ENCODE data around the gene TIMP4. TPM values are rescaled to one million over a fixed set of nuclear protein-coding genes. Genes with fewer than 3 reads are reported as not detected.
A peak's percentile ranks its signal among the peaks of the same experiment; 100 is the strongest.

TIMP4 gene
- total RNA-seq, 2 donors from 2014 or later = 0.24 to 0.28 TPM

DNA sequence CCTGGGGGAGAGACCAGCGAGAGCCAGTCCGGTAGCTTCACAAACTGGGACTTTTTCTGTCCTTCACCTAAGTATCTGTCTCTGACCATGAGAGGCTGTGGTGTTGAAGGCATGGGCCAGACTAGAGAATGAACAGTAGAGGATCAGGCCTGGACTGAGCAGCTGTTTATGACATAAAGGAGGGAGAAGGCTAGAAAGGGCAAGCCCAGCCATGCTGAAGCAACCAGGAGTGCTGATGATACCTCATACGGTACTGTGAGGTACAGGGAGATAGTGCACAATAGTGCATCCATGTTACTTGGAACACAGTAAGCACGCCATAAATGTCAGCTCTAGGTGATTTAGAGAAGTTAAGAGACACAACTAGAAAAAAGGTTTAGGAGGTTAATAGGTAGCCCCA, 22.6 kb upstream of the TIMP4 start:
- peaks cover 1 to 2% of the 10 kb centered on the region in 2 donors for H3K9me3 Mint-ChIP-seq

DNA sequence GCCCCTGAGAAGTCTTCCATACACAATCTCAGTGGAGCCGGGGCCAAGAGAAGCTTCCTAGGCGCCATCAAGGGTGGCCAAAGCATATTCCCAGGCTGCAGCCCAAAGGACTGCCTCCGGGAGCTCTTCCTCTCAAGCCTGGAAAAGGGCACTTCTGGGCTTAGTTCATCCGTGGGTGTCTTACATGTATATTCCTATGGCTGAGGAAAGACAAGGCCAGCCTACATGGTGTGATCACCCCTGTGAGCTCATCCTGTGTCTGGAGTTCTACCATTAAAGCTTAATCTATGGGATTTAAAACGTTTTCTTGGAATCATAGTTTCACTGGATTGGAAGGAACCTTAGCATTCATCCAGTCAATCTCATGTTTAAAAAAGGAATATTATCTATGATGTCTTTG, 21.9 kb upstream of the TIMP4 start:
- DNase-seq = no peak
- Mint-ChIP-seq H3K36me3 (ENCODE audit: insufficient read depth in 2 of 2) (no peaks in the 10 kb centered on the region), H3K9me3 (peaks cover 1 to 2% of the 10 kb centered on the region in 2 donors), H3K4me1 (ENCODE audit: low read depth) (peaks cover 60% of the 10 kb centered on the region), H3K4me3 (no peak overlapping the region), H3K27me3 (ENCODE audit: low read depth) (peaks cover 12% of the 10 kb centered on the region), H3K27ac (no peak overlapping the region)
- ATAC-seq (replicated peaks in 1 of 2) = no peak

More for the DNA sequence above, 22.6 kb upstream of the TIMP4 start:
- ATAC-seq (replicated peaks in 1 of 2) (no peak), DNase-seq (no peak)
- H3K36me3 Mint-ChIP-seq (ENCODE audit: insufficient read depth in 2 of 2) = no peaks in the 10 kb centered on the region
- H3K27ac Mint-ChIP-seq = no peak overlapping the region
- no peak overlapping the region for H3K4me3 Mint-ChIP-seq
- peaks cover 12% of the 10 kb centered on the region for H3K27me3 Mint-ChIP-seq (ENCODE audit: low read depth)
- peaks cover 66% of the 10 kb centered on the region for H3K4me1 Mint-ChIP-seq (ENCODE audit: low read depth)

DNA sequence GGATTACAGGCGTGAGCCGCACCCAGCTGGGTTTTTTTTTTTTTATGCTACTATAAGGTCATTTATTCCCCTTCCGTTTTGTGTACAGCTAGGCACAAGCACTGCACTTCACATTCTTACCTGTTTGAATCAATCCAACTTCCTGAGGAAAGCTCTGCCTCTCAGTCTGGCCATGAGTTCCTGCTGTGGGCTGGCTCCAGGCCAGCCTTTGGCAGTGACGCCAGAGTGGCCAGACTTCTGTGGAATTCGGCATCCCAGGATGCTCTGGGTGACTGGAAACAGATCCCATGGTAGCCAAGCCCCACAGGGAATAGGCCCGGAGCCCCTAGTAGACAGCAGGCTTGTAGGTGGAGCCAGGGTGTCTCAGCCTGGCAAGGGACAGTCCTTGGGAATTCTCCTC, 21.5 kb upstream of the TIMP4 start:
- peak overlapping the region in 1 of 2 donors; percentile 7 for H3K4me3 Mint-ChIP-seq
- peaks cover 12% of the 10 kb centered on the region for H3K27me3 Mint-ChIP-seq (ENCODE audit: low read depth)

DNA sequence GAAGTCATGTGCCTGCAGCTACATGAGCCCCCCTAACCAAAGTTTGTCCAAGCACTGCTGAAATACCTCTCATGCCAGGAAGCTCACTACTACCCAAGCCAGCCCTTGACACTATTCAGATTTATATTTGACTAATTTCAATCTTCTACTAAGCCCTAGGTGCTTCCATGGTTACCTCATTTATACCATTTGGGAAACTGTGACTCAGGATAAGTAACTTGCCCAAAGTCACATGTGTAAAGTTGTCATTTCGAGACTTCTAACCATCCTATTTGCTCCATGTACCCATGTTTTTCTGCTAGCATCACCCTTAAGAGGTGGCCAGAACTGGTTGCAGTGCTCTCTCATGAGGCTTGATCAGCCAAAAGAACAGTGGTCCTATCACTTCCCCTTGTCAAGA, 20.7 kb upstream of the TIMP4 start:
- ATAC-seq (replicated peaks in 1 of 2) (peak; percentile 91 to 93), DNase-seq (no peak)
- H3K36me3 Mint-ChIP-seq (ENCODE audit: insufficient read depth in 2 of 2) = peaks cover 0 to 2% of the 10 kb centered on the region in 2 donors
- H3K27ac Mint-ChIP-seq = peak overlapping the region; percentile 24
- peaks cover 48% of the 10 kb centered on the region for H3K4me1 Mint-ChIP-seq (ENCODE audit: low read depth)
- H3K27me3 Mint-ChIP-seq (ENCODE audit: low read depth) = peaks cover 12% of the 10 kb centered on the region
- H3K9me3 Mint-ChIP-seq = peaks cover 2 to 3% of the 10 kb centered on the region in 2 donors
- no peak overlapping the region for H3K4me3 Mint-ChIP-seq

More for the DNA sequence above, 21.5 kb upstream of the TIMP4 start:
- Mint-ChIP-seq H3K36me3 (ENCODE audit: insufficient read depth in 2 of 2) (no peaks in the 10 kb centered on the region), H3K27ac (peak overlapping the region; percentile 41), H3K4me1 (ENCODE audit: low read depth) (peaks cover 56% of the 10 kb centered on the region), H3K9me3 (peaks cover 1 to 2% of the 10 kb centered on the region in 2 donors)
- no peak for ATAC-seq (replicated peaks in 1 of 2)
- DNase-seq = no peak

DNA sequence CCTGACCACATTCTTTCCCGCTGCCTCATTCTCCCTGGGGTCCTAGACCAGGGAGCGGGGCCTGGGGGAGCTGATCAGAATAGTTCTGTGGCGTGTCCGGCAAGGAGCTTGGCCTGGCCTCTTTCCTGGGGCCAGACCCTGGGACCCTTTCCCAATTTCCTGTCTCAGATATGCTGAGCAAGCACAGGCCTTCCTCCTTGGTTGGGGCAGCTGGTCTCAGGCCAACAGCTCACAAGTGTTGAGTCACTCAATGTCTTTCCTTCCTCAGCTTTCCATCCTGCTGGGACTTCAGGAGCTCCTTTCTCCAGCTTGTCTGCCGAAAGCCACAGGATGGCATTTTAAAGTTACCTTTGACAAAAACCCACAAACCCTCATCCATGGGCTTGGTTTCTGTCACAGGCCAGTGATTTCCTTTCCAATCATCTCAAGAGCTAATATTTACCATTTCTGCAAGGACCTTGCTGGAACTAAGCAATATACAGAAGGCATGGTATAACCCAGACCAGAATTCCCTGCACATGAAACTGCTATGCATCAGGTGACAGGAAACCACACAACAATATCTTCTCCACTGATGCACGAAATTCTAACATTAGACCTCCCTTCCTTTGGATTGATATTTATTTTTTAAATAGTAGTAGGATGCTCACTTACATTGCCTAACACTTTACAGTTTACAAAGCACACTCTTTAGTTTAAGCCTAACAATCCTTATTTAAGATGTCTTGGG, 19.5 kb upstream of the TIMP4 start:
- H3K9me3 Mint-ChIP-seq = peaks cover 7 to 8% of the 10 kb centered on the region in 2 donors
- peaks cover 5 to 7% of the 10 kb centered on the region in 2 donors for H3K36me3 Mint-ChIP-seq (ENCODE audit: insufficient read depth in 2 of 2)
- no peak overlapping the region for H3K27ac Mint-ChIP-seq
- peak overlapping the region in 1 of 2 donors; percentile 7 for H3K4me3 Mint-ChIP-seq
- peaks cover 12% of the 10 kb centered on the region for H3K27me3 Mint-ChIP-seq (ENCODE audit: low read depth)
- peaks cover 37% of the 10 kb centered on the region for H3K4me1 Mint-ChIP-seq (ENCODE audit: low read depth)
- ATAC-seq (replicated peaks in 1 of 2) (no peak), DNase-seq (no peak)

DNA sequence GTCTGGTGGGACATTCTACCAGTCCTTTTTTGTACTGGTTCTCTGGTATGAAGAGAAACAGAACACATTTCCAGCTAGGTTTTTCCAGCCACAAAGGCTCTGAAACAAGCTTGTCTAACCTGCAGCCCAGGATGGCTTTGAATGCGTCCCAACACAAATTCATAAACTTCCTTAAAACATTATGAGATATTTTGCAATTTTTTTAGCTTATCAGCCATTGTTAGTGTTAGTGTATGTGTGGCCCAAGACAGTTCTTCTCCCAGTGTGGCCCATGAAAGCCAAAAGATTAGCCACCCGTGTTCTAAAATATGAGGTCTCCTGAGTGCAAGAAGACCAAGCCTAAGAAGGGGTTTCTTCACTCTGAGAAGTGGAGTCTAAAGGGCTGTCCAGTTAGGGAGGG, 18.4 kb upstream of the TIMP4 start:
- Mint-ChIP-seq H3K36me3 (ENCODE audit: insufficient read depth in 2 of 2) (peaks cover 8 to 11% of the 10 kb centered on the region in 2 donors), H3K4me3 (no peak overlapping the region), H3K9me3 (peaks cover 13 to 14% of the 10 kb centered on the region in 2 donors), H3K27me3 (ENCODE audit: low read depth) (peaks cover 12% of the 10 kb centered on the region), H3K4me1 (ENCODE audit: low read depth) (peaks cover 34% of the 10 kb centered on the region), H3K27ac (no peak overlapping the region)
- ATAC-seq (replicated peaks in 1 of 2) (no peak), DNase-seq (no peak)

DNA sequence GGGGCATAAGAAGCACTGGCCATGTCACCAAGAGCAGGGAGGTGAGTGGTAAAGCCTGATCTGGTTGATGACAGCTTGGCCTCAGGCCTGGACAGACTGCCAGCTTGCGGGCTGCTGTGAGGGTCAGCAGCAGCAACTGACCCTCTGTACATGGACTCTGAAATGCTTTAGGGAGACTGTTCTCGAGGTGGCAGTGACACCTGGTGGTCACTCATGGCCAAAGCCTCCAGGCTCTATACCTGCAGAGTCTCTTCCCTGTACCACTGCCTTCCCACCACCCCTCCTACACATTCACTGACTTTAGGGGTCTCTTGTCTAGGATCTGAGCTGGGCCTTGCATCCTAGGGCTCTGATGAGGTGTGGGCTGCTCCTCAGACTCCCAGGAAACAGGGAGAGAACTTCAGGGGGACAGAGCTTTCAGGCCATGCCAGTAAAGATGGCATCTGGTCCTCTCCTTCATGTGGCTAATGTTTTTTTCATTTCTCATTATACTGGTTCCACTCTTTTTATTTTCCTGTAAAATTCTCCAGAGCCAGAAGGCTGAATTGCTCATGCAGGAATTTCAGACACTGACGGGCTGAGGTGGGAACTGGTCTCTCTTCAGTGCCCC, 17.2 kb upstream of the TIMP4 start:
- Mint-ChIP-seq H3K27me3 (ENCODE audit: low read depth) (peaks cover under 1% of the 10 kb centered on the region), H3K4me1 (ENCODE audit: low read depth) (peaks cover 24% of the 10 kb centered on the region), H3K27ac (no peak overlapping the region), H3K9me3 (peaks cover 12 to 13% of the 10 kb centered on the region in 2 donors), H3K4me3 (no peak overlapping the region), H3K36me3 (ENCODE audit: insufficient read depth in 2 of 2) (peaks cover 12 to 13% of the 10 kb centered on the region in 2 donors)
- peak; percentile 44 to 56 for DNase-seq
- peak; percentile 39 to 40 for ATAC-seq (replicated peaks in 1 of 2)

DNA sequence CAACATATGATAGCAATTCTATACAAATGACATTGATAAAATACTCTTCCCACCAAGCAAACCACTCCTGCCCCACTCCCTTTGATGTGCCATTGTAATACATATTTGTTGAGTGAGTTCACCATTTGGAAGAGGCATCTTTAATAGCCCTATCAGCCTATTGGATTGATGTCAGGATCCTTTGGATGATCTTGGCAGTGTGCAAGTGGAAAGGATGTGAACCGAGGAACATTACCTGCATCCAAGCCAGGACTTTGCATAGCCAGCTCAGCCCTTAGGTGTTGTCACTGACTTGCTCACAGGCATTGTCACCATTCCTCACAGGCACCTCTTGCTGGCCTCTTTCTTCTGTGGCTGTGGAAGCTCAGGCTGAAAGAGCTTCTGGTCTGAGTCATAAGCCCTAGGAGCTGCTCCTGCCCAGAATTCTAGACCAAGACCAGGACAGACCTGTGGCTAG, 16.5 kb upstream of the TIMP4 start:
- Mint-ChIP-seq H3K27me3 (ENCODE audit: low read depth) (no peaks in the 10 kb centered on the region), H3K9me3 (peaks cover 12 to 13% of the 10 kb centered on the region in 2 donors), H3K27ac (no peak overlapping the region), H3K36me3 (ENCODE audit: insufficient read depth in 2 of 2) (peaks cover 12 to 13% of the 10 kb centered on the region in 2 donors), H3K4me3 (no peak overlapping the region), H3K4me1 (ENCODE audit: low read depth) (peaks cover 21% of the 10 kb centered on the region)
- ATAC-seq (replicated peaks in 1 of 2) (no peak), DNase-seq (no peak)

DNA sequence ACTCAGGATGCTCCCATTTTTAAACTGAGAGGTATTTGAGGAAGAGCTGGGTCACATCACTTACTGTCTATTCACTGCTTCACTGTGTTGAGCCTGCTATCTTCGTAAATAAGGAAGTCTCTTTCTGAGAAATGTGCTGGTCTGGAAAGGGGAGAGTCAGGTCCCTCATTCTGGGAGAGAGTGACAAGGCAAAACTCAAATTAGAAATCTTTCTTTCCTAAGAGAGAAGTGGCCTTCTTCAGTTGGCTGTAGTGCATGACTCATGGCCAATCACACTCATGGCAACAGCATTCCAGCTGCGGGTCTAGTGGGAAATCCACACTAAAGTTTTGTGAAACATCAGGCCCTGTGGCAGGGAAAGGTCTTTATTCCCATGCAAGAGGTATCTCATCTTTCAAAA, 11.5 kb upstream of the TIMP4 start:
- Mint-ChIP-seq H3K4me1 (ENCODE audit: low read depth) (peaks cover 6% of the 10 kb centered on the region), H3K4me3 (no peak overlapping the region), H3K27ac (no peak overlapping the region), H3K9me3 (peaks cover 15 to 16% of the 10 kb centered on the region in 2 donors), H3K36me3 (ENCODE audit: insufficient read depth in 2 of 2) (peaks cover 12 to 13% of the 10 kb centered on the region in 2 donors), H3K27me3 (ENCODE audit: low read depth) (peaks cover 12% of the 10 kb centered on the region)
- ATAC-seq (replicated peaks in 1 of 2) = no peak
- DNase-seq = no peak

DNA sequence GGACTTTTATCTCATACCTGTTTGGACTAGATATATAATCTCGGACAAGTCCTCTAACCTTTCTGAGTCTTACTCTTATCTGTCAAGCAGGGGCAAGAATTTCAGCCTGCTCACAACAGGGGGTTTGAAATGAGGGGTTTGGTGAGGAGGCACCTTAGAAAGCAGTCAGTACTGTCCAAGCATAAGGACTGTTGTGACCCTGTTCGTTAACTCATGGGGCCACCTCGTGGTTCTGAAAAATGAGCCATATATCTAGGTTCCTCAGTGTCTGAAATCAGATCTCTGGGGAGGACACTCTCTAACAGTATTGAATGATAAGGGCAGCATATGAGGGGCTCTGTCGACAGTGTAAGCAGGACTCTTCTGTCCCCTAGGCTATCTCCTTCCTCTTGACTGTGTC, 7.2 kb upstream of the TIMP4 start:
- Mint-ChIP-seq H3K27ac (no peak overlapping the region), H3K4me3 (no peak overlapping the region), H3K4me1 (ENCODE audit: low read depth) (peaks cover 6% of the 10 kb centered on the region), H3K27me3 (ENCODE audit: low read depth) (peaks cover 12% of the 10 kb centered on the region), H3K9me3 (peaks cover 3% of the 10 kb centered on the region in 2 donors), H3K36me3 (ENCODE audit: insufficient read depth in 2 of 2) (no peaks in the 10 kb centered on the region)
- no peak for DNase-seq
- ATAC-seq (replicated peaks in 1 of 2) = no peak

DNA sequence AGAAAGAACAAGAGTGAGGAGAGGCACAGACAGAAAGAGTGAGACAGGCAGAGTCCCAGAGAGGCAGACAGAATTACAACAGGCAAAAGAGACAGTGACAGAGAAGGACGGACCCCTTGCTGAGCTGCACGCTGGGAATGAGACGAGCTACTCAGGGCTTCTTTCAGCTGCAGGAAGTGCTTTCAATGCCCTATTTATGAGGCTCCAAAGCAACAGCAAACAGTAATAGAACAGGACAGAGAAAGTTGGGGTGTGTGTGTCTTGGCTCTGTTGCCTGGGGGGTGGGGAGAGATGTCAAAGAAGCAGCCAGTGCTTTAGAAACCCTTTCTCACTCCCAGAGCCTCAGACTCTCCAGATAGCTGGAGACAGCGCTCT, 502 bp upstream of the TIMP4 start:
- Mint-ChIP-seq H3K27ac (no peak overlapping the region), H3K36me3 (ENCODE audit: insufficient read depth in 2 of 2) (no peaks in the 10 kb centered on the region), H3K4me1 (ENCODE audit: low read depth) (peaks cover 14% of the 10 kb centered on the region), H3K27me3 (ENCODE audit: low read depth) (peaks cover 23% of the 10 kb centered on the region), H3K4me3 (no peak overlapping the region), H3K9me3 (no peaks in the 10 kb centered on the region)
- ATAC-seq (replicated peaks in 1 of 2) (no peak), DNase-seq (no peak)

DNA sequence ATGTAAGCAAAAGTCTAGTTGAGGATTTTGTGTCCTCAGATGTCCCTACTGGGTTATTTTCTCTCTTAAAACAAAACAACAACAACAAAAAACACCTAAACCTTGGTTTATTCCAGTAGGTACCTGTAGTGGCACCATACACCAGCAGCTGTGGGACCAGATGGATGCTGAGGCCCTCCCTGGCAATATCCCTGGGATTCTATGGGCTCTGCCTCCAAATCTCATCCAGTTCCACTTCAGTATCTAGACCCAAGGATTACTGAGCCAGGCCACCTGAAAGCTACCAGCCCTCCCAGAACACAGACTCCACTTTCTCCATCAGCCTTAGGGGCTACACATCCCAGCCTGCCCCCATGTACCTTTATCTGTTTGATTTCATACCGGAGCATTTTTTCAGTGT, 1.7 kb downstream of the TIMP4 start:
- no peak overlapping the region for H3K4me3 Mint-ChIP-seq
- ATAC-seq (replicated peaks in 1 of 2) = no peak
- no peak for DNase-seq
- H3K9me3 Mint-ChIP-seq = no peaks in the 10 kb centered on the region
- H3K36me3 Mint-ChIP-seq (ENCODE audit: insufficient read depth in 2 of 2) = no peaks in the 10 kb centered on the region
- H3K27me3 Mint-ChIP-seq (ENCODE audit: low read depth) = peaks cover 32% of the 10 kb centered on the region
- no peak overlapping the region for H3K27ac Mint-ChIP-seq
- peaks cover 14% of the 10 kb centered on the region for H3K4me1 Mint-ChIP-seq (ENCODE audit: low read depth)

DNA sequence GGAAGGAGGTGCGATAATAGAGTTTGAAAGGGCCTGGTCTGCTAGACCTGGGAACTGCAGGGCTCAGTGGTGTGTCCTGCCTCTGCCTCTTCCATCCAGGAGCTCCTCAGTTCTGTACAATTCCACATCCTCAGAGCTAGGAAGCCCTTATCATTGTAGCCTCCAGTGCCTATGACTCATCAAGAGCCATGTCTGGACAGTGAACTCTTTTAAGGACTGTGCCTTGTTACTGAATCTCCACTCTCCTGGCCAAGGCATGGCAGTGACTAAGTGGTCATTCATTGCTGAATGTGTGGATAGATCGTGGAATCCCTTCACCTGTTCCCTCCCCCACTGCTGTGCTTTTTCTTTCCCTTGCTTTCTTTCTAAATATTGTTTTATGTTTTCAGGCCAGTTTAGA, 2.9 kb downstream of the TIMP4 start:
- no peak for ATAC-seq (replicated peaks in 1 of 2)
- Mint-ChIP-seq H3K9me3 (no peaks in the 10 kb centered on the region), H3K27ac (no peak overlapping the region), H3K4me1 (ENCODE audit: low read depth) (peaks cover 14% of the 10 kb centered on the region), H3K4me3 (no peak overlapping the region), H3K27me3 (ENCODE audit: low read depth) (peaks cover 32% of the 10 kb centered on the region), H3K36me3 (ENCODE audit: insufficient read depth in 2 of 2) (no peaks in the 10 kb centered on the region)
- DNase-seq = no peak
